ENCODE results near the gene MTHFD2. TPM values are rescaled to one million over a fixed set of nuclear protein-coding genes. Genes with fewer than 3 reads are reported as not detected.

The MTHFD2 gene
- total RNA-seq, 1 donor from 2014 or later, result 293 TPM

DNA sequence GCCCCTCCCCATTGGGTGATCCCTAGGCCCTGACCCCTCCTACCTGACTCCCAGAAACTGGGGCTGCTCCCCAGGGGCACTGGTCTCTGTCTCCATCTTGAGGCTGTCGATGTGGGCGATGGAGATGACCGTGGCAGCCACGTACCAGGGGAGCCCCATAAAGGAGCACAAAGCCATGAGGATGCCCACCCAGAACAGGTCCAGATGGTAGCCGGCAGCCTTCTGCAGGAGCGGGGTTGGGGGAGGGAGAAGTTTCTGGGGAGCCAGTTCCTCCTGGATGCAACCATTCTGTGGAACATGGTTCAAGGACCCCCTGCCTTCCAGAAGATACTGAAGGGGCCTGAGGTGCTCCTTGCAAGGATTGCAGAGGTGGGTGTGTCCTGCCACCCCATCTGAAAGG is 34.0 kb downstream of the MTHFD2 start:
- DNase-seq, result no peak
- H3K27me3 Mint-ChIP-seq (ENCODE audit: unreplicated experiment), result peaks cover 5% of the 10 kb centered on the region
- H3K9me3 Mint-ChIP-seq (ENCODE audit: unreplicated experiment), result peaks cover 4% of the 10 kb centered on the region
- H3K36me3 Mint-ChIP-seq (ENCODE audit: unreplicated experiment), result no peaks in the 10 kb centered on the region
- TF ChIP-seq, protein P1, sequence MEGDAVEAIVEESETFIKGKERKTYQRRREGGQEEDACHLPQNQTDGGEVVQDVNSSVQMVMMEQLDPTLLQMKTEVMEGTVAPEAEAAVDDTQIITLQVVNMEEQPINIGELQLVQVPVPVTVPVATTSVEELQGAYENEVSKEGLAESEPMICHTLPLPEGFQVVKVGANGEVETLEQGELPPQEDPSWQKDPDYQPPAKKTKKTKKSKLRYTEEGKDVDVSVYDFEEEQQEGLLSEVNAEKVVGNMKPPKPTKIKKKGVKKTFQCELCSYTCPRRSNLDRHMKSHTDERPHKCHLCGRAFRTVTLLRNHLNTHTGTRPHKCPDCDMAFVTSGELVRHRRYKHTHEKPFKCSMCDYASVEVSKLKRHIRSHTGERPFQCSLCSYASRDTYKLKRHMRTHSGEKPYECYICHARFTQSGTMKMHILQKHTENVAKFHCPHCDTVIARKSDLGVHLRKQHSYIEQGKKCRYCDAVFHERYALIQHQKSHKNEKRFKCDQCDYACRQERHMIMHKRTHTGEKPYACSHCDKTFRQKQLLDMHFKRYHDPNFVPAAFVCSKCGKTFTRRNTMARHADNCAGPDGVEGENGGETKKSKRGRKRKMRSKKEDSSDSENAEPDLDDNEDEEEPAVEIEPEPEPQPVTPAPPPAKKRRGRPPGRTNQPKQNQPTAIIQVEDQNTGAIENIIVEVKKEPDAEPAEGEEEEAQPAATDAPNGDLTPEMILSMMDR (IDR thresholded peaks at IDR 0.05; ENCODE audit: partially characterized antibody, unreplicated experiment), result no peak
- H3K4me3 Mint-ChIP-seq (ENCODE audit: unreplicated experiment), result no peak overlapping the region
- peaks cover 5% of the 10 kb centered on the region for H3K4me1 Mint-ChIP-seq (ENCODE audit: low read depth, unreplicated experiment)
- H3K27ac Mint-ChIP-seq (ENCODE audit: unreplicated experiment), result no peak overlapping the region

GRCh38 chr2:74233648-74234047 is 35.2 kb downstream of the MTHFD2 start:
- no peaks in the 10 kb centered on the region for H3K36me3 Mint-ChIP-seq (ENCODE audit: unreplicated experiment)
- H3K4me1 Mint-ChIP-seq (ENCODE audit: low read depth, unreplicated experiment), result peaks cover 3% of the 10 kb centered on the region
- peaks cover 5% of the 10 kb centered on the region for H3K27me3 Mint-ChIP-seq (ENCODE audit: unreplicated experiment)
- TF ChIP-seq, protein P1 (IDR thresholded peaks at IDR 0.05; ENCODE audit: partially characterized antibody, unreplicated experiment), result no peak
- H3K4me3 Mint-ChIP-seq (ENCODE audit: unreplicated experiment), result no peak overlapping the region
- no peak for DNase-seq
- no peak overlapping the region for H3K27ac Mint-ChIP-seq (ENCODE audit: unreplicated experiment)
- H3K9me3 Mint-ChIP-seq (ENCODE audit: unreplicated experiment), result peaks cover 1% of the 10 kb centered on the region

DNA sequence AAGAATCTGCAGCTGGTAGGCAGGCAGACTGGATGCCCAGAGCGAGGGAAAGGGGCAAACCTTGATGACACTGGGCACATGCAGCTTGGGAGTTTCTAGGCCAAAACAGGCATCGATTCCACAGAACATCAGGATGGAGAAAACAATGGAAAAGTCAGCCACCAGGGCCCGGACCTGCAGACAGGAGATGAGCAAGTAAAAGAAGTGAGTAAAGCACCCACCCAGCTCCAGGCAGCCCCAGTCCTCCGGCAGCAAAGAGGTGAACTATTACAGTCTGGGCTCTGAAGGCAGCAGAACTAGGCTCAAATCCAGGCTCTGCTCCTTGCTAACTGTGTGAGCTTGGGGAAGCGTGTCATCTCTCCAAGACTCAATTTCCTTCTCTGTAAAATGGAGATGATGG is 36.6 kb downstream of the MTHFD2 start:
- TF ChIP-seq, protein P1 (IDR thresholded peaks at IDR 0.05; ENCODE audit: partially characterized antibody, unreplicated experiment), result no peak
- no peak overlapping the region for H3K27ac Mint-ChIP-seq (ENCODE audit: unreplicated experiment)
- peaks cover 7% of the 10 kb centered on the region for H3K27me3 Mint-ChIP-seq (ENCODE audit: unreplicated experiment)
- no peak for DNase-seq
- H3K4me1 Mint-ChIP-seq (ENCODE audit: low read depth, unreplicated experiment), result peaks cover 3% of the 10 kb centered on the region
- no peak overlapping the region for H3K4me3 Mint-ChIP-seq (ENCODE audit: unreplicated experiment)
- peaks cover 2% of the 10 kb centered on the region for H3K36me3 Mint-ChIP-seq (ENCODE audit: unreplicated experiment)
- H3K9me3 Mint-ChIP-seq (ENCODE audit: unreplicated experiment), result peaks cover 1% of the 10 kb centered on the region

DNA sequence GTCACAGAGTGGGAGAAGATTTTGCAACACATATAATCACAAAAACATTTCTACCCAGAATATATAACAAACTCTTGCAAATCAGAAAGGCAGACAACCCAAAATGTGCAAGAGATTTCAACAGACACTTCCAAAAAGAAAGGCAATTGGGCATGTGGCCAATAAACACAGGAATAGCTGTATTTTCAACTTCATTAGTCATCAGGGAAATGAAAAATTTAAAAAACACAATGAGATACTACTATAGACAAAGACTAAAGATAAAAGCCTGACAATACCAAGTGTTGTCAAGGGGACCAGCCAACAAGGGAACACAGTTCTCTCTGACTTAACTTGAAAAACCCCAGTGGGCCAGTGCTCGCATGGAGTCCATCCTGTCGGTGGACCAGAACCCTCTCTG is 40.5 kb downstream of the MTHFD2 start:
- Mint-ChIP-seq H3K4me1 (ENCODE audit: low read depth, unreplicated experiment) (peaks cover 3% of the 10 kb centered on the region), H3K9me3 (ENCODE audit: unreplicated experiment) (no peaks in the 10 kb centered on the region), H3K36me3 (ENCODE audit: unreplicated experiment) (peaks cover 4% of the 10 kb centered on the region), H3K27ac (ENCODE audit: unreplicated experiment) (no peak overlapping the region), H3K4me3 (ENCODE audit: unreplicated experiment) (no peak overlapping the region), H3K27me3 (ENCODE audit: unreplicated experiment) (peaks cover 6% of the 10 kb centered on the region)
- TF ChIP-seq, protein P1 (IDR thresholded peaks at IDR 0.05; ENCODE audit: partially characterized antibody, unreplicated experiment), result no peak
- DNase-seq, result no peak

GRCh38 chr2:74239346-74239745 is 40.9 kb downstream of the MTHFD2 start:
- no peak overlapping the region for H3K4me3 Mint-ChIP-seq (ENCODE audit: unreplicated experiment)
- H3K27ac Mint-ChIP-seq (ENCODE audit: unreplicated experiment), result no peak overlapping the region
- H3K9me3 Mint-ChIP-seq (ENCODE audit: unreplicated experiment), result no peaks in the 10 kb centered on the region

More at GRCh38 chr2:74239346-74239745, 40.9 kb downstream of the MTHFD2 start:
- peaks cover 4% of the 10 kb centered on the region for H3K36me3 Mint-ChIP-seq (ENCODE audit: unreplicated experiment)
- H3K27me3 Mint-ChIP-seq (ENCODE audit: unreplicated experiment), result peaks cover 6% of the 10 kb centered on the region
- peaks cover 3% of the 10 kb centered on the region for H3K4me1 Mint-ChIP-seq (ENCODE audit: low read depth, unreplicated experiment)
- no peak for DNase-seq
- TF ChIP-seq, protein P1 (IDR thresholded peaks at IDR 0.05; ENCODE audit: partially characterized antibody, unreplicated experiment), result no peak

All from glutamatergic neuron (in vitro differentiated cells).